ENCODE results near the gene DNAJC22.

DNAJC22 gene

DNA sequence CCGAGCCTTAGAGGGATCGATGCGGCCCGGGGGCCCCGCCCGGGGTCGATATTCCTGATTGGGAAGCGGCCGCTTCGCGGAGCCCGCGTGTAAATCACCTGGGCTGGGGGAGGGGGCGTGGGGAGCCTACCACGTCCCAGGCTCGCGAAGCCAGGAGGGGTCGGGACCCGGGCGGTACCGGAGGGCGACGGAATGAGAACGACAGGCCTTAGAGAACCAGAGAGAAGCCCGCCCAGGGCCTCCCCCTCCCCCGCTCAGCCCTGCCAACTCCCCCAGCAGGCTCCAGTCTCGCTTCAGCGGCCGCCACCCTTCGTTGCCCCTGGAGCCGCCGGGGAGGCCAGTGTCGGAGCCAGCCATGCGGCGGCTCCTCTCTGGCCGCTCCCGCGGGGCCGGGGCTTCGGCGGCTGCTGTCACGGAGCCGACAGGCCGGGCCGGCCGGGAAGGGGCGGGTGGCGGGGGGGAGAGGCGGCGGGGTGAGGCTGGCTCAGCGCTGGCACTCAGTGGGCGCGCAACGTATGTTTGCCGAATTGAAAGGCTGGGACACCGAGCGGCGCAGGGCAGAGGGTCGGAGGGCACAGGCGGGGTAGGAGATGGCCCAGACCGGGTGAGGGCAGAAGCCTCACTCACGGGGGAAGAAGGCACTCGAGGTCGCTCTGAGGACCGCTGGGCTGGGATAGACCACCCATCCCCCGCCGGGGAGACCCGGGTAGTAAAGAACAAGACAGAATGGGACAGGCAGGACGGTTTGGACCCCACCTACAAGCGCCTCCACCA is 1.4 kb upstream of the DNAJC22 start:
- DNase-seq: no peak

DNA sequence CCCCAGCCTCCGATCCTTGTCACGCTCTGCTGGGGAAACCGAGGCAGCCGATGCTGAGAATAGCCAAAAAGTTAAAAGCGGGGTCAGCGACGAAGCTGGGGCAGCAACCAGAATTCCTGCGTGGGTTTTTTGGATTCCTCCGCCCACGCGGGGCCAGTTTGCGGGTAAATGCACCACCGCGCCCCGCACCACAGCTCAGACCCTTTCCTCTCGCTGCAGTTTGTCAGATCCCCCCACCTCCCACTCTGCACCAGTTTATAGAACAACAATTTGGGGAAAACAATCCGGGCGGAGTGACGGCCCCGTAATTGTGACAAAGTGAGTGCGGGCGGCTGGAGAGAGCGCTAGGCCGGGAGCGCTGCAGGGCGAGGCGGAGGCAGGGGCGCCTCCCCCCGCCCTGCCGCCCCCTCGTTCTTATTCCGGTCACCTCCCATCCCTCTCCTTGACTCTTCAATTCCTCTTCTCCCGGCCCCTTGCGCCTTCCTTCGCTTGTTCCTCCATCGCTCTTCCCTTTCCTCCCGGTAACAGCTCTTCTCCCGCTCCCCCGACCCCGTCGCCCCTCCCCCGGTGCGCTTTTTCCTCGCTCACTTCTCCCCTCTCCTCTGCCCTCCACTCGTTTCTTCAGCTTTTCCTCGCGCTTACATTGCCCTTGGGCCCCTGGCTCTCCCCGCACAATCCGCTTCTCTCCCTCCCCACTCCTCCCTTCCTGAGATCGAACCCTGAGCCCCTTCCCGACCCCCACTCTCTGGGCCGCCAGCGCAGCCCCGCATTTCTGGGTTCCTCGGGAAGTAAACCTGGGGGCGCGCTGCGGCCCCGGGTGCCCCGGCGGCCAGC is 646 bp upstream of the DNAJC22 start:
- DNase-seq: no peak

DNA sequence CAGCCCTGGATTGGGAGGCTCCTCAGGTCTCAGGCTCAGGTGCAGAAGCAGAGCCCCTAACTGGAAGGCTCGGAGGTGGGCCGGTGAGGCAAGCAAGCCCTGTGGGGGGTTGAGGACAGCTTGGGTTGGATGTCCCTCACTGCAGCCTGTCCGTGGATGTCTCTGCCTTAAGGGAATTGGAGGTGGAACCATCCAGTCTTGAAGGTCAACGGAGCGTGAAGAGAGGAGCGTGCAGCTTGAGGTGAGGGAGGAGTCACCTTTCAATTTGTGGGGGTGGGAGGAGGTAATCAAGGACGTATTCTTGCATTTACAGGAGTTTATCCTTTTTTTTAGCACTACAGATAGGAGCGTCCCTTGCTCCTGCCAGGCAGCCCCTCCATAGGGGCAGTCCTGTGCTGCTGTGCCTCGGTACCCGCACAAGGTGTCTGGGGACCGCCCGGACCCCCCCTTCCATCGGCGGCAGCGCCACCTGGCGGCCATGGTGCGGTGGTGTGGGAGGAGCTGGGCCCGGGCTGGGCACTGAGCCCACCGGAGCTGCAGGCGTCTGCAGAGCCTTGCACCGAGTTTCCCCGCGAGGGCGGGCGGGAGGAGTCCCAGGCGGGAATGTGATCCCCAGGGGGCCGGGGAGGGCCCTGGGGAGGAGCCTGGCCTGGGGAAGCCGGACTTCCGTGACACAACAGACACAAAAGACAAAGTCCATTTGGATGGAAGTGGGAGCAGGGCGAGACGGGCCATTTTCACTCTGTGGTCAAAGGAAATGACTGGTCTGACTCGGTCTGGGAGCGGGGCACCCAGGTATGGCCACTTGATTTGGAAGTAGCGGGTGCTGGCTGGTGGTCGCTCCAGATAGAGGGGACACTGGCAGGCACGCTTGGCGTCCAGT is 864 bp downstream of the DNAJC22 start:
- DNase-seq: peak; percentile 71

DNA sequence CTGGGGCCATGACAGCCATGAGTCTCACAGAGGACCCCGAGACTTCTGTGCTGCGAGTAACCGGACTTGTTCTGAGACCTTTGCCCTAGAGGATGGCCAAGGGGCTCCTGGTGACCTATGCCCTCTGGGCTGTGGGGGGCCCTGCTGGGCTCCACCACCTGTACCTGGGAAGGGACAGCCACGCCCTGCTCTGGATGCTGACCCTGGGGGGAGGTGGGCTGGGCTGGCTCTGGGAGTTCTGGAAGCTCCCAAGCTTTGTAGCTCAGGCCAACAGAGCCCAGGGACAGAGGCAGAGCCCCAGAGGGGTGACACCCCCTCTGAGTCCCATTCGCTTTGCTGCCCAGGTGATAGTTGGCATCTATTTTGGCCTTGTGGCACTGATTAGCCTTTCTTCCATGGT is 2.1 kb downstream of the DNAJC22 start:
- DNase-seq: no peak

DNA sequence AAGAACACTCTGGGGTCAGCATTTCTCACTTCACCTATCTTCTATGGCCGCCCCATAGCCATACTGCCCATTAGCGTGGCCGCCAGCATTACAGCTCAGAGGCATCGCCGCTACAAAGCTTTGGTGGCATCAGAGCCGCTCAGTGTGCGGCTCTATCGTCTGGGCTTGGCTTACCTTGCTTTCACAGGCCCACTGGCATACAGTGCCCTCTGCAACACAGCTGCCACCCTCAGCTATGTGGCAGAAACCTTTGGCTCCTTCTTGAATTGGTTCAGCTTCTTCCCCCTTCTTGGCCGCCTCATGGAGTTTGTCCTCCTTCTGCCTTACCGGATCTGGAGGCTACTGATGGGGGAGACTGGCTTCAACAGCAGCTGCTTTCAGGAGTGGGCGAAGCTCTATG is 2.6 kb downstream of the DNAJC22 start:
- DNase-seq: no peak

DNA sequence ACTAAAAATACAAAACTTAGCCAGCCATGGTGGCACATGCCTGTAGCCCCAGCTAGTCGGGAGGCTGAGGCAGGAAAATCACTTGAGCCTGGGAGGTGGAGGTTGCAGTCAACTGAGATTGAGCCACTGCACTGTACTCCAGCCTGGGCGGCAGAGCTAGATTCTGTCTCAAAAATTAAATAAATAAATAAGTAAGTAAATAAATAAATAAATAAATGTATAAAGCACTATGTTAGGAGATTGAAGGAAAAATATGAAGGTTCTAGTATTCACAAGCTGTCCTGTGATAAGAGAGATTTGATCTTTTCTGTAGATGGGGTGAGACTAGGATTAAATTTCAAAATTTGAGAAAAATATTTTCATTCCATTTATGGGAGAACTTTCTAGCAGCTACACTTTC is 5.7 kb downstream of the DNAJC22 start:
- no peak for DNase-seq

DNA sequence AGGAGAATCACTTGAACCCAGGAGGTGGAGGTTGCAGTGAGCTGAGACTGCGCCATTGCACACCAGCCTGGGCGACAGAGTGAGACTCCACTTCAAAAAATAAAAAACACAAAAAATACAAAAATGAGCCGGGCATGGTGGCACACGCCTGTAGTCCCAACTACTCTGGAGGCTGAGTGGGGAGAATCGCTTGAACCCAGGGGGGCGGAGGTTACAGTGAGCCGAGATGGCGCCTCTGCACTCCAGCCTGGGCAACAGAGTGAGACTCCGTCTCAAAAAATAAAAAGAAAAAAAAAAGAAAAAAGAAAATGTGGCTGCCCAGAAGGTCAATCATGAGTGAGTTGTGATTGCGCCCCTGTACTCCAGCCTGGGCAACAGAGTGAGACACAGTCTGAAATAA is 9.2 kb downstream of the DNAJC22 start:
- DNase-seq: no peak

DNA sequence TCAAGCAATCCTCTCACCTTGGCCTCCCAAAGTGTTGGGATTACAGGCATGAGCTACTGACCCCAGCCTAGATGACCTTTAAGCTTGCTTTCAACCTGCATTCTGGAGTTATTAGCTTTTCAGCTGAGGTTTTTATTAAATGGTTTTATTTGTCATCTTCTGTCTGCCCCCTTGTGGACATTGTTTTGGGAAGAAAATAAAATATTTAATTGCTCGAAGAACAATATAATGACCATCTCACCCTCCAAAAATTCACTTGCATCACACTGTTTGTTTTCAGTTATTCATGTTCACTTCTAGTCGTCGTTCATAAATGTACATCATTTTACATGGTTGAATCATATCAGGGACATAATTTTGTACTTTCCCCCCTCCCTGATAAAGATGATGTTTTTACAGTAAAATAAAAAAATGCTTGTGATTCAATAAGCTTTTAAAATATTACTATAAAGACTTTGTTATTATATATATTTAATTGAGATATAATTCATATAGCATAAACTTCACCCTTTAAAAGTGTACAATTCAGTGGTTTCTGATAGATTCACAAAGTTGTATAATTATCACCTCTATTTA is 10.5 kb downstream of the DNAJC22 start:
- no peak for DNase-seq

DNA sequence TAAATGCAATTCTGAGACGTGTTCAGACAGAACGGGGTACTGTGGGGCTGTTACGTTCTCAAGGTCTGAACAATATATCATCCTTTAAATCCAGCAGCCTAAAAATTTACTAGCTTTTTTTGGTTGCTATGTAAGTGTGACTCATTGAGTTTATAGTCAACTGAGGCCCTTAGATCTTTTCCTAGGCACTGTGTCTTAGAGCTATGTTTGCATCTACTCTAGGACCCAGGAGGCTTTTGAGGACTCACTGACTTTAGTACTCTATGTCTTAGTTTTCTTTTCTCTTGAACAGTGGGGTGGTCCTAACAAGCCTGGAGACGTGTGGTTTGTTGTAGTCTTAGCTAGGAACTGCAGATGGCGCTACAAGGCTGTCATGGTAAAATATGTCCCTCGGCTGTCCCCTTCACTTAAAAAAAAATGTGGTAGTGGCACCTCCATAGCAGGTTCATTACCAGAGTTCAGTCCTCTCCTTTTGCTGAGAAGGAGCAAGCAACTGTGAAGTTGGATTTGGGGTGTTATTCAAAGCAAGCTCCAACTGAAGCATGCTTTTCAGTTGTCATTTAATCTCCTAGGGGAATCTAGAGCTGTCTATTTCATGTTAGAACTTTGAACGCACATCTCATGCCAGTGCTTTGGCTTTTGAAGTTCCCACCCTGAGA is 11.9 kb downstream of the DNAJC22 start:
- peak; percentile 43 for DNase-seq

DNA sequence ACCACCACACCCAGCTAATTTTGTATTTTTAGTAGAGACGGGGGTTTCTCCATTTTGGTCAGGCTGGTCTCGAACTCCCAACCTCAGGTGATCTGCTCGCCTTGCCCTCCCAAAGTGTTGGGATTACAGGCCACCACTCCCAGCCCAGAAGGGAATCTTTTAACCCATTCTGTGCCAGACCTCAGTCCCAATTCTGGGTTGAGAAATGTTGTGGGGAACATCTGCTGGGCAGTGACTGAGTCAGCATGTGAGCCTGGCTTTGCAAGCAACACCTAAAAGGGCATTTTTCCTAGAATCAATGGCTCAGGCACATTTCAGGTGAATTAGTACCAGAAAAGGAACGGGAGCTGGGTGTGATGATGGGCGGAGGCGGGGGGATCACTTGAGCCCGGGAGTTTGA is 13.0 kb downstream of the DNAJC22 start:
- no peak for DNase-seq

DNA sequence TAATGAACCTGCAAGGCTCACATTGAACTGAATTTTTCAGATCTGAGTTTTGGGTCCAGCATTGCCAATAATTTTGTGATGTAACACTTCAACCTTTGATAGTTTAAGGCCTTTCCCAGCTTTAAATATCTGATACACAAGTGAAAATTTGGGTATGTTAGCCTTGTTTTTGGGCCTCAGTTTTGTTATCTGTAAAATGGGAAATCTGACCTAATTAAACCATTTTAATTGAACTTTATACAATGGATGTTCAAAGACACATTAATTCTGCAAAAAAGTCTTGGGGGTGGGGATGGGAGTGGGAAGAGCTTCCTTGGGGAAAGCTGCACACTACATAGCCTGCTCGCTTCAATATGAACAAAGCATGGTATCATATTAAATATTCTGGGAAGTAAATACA is 15.4 kb downstream of the DNAJC22 start:
- DNase-seq: no peak

DNA sequence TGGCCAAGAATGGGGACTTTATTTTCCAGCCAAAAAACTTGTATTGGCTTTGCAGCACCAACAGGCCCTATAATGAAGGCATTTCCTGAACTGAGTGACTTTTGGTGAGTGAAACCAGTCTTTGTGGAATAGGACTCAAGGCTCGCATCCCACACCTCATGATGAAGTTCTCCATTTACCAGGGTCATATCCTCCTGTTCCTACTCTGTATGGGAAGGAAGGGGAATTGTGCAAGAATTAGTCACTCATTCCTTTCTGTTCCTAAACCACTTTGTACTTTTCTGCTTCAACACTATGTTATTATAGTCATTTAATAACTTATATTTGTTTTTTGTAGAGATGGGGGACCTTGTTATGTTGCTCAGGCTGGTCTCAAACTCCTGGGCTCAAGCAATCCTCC is 18.3 kb downstream of the DNAJC22 start:
- DNase-seq: no peak

DNA sequence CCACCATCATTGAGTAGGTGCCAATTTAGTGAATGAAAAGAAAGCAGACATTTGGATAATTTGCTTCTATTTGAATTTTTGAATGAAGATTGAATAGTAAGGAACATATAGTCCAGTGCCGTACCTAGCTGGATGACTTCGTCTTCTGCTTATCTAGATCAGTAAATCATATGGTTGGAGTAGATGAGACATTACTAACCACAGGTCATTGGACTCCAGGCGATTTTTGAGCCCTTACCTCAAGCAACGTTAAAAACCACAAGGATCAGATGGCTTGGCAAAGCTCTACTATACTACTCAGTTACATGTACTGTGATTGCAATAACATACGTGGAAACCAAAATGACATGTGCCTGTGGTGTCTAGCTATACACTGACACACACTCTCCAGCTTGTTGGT is 18.9 kb downstream of the DNAJC22 start:
- no peak for DNase-seq

DNA sequence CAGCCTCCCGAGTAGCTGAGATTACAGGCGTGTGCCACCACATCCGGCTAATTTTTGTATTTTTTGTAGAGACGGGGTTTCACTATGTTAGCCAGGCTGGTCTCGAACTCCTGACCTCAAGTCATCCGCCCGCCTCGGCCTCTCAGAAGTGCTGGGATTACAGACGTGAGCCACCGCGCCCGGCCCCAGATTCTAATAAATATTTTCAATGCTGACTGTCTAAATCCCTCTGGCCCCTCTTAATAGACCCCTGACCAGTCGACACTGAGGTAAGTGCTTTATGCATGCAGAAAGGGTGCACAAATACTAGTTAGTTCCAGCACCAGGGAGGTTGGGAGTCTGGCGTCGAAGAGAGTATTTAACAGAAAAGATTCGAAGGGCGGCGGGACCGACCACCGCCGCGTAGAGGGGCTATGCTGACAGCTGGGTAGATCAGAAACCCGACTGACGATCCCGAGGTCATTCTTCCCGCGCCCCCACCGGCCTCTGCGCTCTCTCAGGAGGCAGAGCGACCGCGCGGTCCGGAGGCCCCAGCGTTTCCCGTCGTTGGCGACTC is 19.5 kb downstream of the DNAJC22 start:
- peak; percentile 7 for DNase-seq

DNA sequence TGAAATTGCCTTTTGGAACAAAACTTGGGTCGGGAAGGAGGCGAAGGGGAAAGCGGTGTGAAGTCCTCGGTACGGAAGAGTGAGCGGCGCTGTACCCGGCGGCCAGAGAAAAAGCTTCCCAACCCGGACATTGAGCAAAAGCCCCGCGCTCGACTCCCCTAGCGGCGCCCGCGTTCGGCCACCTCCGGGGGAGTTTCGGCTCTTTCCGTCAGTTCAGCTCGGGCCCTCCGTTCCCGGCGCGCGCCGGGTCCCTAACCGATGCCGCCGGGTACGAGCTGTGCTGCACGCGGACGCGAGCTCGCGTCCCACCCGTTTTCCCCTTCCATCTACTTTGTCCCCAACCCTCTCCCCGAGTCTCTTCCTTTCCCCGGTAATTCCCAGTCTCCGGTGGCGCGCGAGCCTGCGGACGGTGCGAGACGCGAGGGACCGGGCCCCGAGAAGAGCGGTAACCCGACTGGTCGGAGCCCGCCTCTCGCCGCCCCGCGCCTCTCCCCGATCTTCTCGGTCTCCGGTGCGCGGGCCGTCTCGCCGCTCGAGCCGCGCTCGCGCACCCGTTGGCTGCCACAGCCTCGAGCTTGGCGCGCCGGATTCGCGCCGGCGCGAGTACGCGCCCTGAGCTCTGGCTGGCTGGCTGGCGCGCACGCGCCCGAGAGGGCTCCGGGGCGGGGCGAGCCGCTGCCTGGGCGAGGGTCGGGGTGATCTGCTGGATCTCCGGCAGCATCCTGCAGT is 20.1 kb downstream of the DNAJC22 start:
- DNase-seq: peak; percentile 77

DNA sequence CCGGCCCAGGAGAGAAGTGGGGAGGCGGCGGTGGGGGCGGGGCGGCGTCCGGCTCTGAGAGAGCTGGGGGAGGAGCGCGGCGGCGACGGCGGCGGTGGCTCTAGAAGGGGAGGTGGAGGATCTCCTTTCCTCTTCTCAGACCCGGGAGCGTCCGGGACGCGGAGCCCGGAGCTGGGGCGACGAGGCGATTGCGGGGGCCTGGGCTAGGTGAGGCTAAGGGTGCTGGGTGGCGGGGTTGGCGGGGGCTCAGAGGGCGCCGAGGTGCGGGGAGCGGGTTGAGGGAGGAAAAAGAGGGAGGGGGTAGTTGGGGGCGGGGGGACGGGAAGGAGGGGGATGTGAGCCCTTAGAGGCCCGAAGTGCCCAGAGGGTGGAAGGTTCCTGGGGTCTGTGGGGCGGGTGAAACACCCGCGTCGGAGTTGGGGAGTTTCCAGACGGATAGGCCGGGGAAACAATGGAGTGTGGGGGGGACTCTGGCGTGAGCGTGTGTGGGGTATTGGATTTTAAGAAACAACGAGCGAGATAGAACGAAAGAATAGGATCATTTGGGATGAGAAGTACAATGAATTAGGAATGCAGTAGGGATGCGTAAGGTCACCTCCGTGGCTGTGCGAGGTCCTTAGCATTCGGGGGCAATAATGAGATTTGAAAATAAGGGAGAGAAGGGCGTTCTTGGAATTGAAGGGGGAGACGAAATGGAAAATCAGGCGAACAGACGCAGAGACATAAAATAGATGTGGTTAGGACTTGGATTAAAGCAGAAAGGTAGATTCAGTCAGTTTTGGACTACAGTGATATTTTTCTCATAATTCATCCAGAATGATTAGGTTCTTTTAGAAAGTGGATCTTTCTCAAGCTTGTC is 20.9 kb downstream of the DNAJC22 start, which contains the start of gene SPATS2:
SPATS2 (plus strand) TSS at position 82 of the 859 bp plus-strand sequence. CDS start 93,551 bp downstream, outside the sequence.
- no peak for DNase-seq

DNA sequence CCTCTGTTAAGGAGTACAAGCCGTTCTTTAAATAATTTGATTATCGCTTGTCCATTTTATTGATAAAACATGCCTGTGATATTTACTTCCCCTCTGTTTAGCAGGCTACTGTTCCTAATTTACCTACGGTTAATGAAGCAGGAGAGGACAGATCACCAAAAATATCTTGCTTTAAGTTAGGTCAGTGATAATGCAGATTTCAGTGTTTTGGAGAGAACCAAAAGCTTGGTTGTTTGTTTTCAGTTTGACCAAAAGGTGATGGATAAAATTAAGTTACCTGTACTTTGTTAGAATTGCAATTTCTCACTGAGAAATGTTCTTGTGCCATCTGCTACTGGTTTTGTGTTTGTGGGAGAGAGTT is 21.5 kb downstream of the DNAJC22 start:
- no peak for DNase-seq

DNA sequence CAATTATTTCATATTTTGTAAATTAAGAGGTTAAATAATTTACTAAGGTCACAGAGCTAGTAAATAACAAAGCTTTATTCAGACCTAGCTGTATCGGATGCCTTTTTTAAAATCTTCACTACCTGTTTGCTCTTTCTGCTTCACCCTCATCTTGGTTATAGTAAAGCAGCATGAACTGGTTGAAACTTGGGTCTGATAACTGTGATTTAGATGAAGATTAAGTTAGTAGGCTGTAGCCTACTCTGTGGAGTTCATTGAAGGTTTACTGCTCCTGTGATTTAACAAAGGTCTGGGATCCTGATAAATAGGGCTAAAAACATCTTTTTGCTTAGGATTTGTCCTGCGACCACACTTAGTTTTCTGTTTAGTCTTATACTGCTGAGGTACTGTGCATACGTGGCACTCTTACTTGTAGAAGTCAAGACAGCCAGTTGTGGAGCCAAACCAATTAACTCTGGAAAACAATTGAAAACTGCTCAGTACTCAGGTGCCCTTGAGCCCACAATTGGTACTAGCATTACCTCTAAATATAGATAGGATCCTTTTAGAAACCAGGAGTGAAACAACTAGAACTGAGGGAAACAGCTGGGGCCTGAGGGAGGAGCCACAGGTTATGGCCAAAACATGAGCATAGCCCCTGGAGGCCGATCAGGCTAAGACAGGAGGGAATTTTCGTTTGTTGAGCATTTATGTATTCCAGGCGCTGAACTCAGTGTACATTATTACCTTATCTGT is 22.9 kb downstream of the DNAJC22 start:
- no peak for DNase-seq

DNA sequence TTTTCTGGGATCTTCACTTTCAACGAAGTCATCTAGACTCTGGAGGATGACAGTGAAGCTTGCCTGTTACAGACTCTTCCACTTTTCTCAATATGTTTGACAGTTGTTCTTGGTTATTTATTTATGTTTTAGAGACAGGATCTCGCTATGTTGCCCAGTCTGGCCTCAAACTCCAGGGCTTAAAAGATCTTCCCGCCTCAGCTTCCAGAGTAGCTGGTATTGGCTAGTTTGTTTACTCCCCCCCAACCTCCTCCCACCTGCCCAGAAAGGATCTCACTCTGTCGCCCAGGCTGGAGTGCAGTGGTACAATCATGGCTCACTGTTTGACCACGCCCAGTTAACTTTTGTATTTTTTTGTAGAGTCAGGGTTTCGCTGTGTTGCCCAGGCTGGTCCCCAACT is 23.9 kb downstream of the DNAJC22 start:
- no peak for DNase-seq

DNA sequence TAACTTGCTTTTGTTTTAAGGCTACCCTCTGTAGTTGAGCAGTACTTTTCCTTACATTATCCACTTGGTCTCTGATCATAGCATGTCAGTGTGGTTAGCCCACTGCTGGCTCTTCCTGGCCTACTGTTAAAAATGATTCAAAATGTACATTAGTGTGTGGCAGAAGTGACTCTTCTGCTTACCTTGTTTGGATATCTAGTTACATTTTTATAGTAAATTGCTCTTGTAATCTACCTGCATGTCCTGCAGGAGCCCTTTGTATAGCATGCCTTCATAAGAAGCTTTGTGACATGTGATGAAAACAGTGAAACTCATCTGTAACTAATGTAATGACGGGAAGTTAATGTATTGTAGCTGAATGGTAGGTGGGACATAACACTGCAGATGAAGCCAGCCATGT is 28.7 kb downstream of the DNAJC22 start:
- DNase-seq: no peak

All from activated T-cell treated with anti-CD3 and anti-CD28 coated beads for 4 hours (primary cell).